ENCODE results near the gene ZKSCAN1.
"Not testable (repeated sequence)": the region's sequence is repeated elsewhere in the genome, so short reads cannot be mapped to it uniquely, and the experiment has no call there.

Gene ZKSCAN1

GRCh38 chr7:100000239-100000638, 15.2 kb upstream of the ZKSCAN1 start:
- no peak for DNase-seq (ENCODE audit: low read depth in 2 of 2, low spot score in 1 of 2)

- DNase-seq (ENCODE audit: low read depth in 2 of 2, low spot score in 1 of 2), result no peak
Observed at GRCh38 chr7:100003711-100004661, 11.4 kb upstream of the ZKSCAN1 start.

- DNase-seq (ENCODE audit: low read depth in 2 of 2, low spot score in 1 of 2), result no peak
Observed at GRCh38 chr7:100007887-100008286, 7.5 kb upstream of the ZKSCAN1 start.

GRCh38 chr7:100008525-100008924, 6.9 kb upstream of the ZKSCAN1 start:
- no peak for DNase-seq (ENCODE audit: low read depth in 2 of 2, low spot score in 1 of 2)

GRCh38 chr7:100009952-100010351, 5.4 kb upstream of the ZKSCAN1 start:
- not testable (repeated sequence) for DNase-seq (ENCODE audit: low read depth in 2 of 2, low spot score in 1 of 2)

GRCh38 chr7:100010901-100011300, 4.5 kb upstream of the ZKSCAN1 start:
- no peak for DNase-seq (ENCODE audit: low read depth in 2 of 2, low spot score in 1 of 2)

GRCh38 chr7:100011516-100011915, 3.9 kb upstream of the ZKSCAN1 start:
- no peak for DNase-seq (ENCODE audit: low read depth in 2 of 2, low spot score in 1 of 2)

- not testable (repeated sequence) for DNase-seq (ENCODE audit: low read depth in 2 of 2, low spot score in 1 of 2)
Observed at GRCh38 chr7:100012385-100013327, 2.7 kb upstream of the ZKSCAN1 start.

- DNase-seq (ENCODE audit: low read depth in 2 of 2, low spot score in 1 of 2), result no peak
Observed at GRCh38 chr7:100013328-100013676, 2.1 kb upstream of the ZKSCAN1 start.

- no peak for DNase-seq (ENCODE audit: low read depth in 2 of 2, low spot score in 1 of 2)
Observed at GRCh38 chr7:100016215-100016901, 962 bp downstream of the ZKSCAN1 start.

- no peak for DNase-seq (ENCODE audit: low read depth in 2 of 2, low spot score in 1 of 2)
Observed at GRCh38 chr7:100017300-100017699, 1.9 kb downstream of the ZKSCAN1 start.

- DNase-seq (ENCODE audit: low read depth in 2 of 2, low spot score in 1 of 2), result no peak
Observed at GRCh38 chr7:100017875-100018274, 2.5 kb downstream of the ZKSCAN1 start.

GRCh38 chr7:100019908-100020307, 4.5 kb downstream of the ZKSCAN1 start:
- no peak for DNase-seq (ENCODE audit: low read depth in 2 of 2, low spot score in 1 of 2)

GRCh38 chr7:100021297-100021696, 5.9 kb downstream of the ZKSCAN1 start:
- no peak for DNase-seq (ENCODE audit: low read depth in 2 of 2, low spot score in 1 of 2)

- no peak for DNase-seq (ENCODE audit: low read depth in 2 of 2, low spot score in 1 of 2)
Observed at GRCh38 chr7:100022621-100023020, 7.2 kb downstream of the ZKSCAN1 start.

- DNase-seq (ENCODE audit: low read depth in 2 of 2, low spot score in 1 of 2), result no peak
Observed at GRCh38 chr7:100023526-100023925, 8.1 kb downstream of the ZKSCAN1 start.

GRCh38 chr7:100024020-100024619, 8.7 kb downstream of the ZKSCAN1 start:
- no peak for DNase-seq (ENCODE audit: low read depth in 2 of 2, low spot score in 1 of 2)

- DNase-seq (ENCODE audit: low read depth in 2 of 2, low spot score in 1 of 2), result no peak
Observed at GRCh38 chr7:100027197-100027596, 11.8 kb downstream of the ZKSCAN1 start.

- no peak for DNase-seq (ENCODE audit: low read depth in 2 of 2, low spot score in 1 of 2)
Observed at GRCh38 chr7:100029596-100029995, 14.2 kb downstream of the ZKSCAN1 start.

GRCh38 chr7:100033526-100033925, 18.1 kb downstream of the ZKSCAN1 start:
- no peak for DNase-seq (ENCODE audit: low read depth in 2 of 2, low spot score in 1 of 2)
